Measurements from ENCODE around the gene NONO.
"Not testable (repeated sequence)": the region's sequence is repeated elsewhere in the genome, so short reads cannot be mapped to it uniquely, and the experiment has no call there.

NONO gene

GRCh38 chrX:71282514-71283402 lies 677 bp upstream of the NONO start:
- no peak for DNase-seq (ENCODE audit: low read depth, low spot score)
- in situ Hi-C loops (cut with HindIII; ENCODE audit: low sequenced_read_pairs): no loop called here
- peak overlapping the region; percentile 43 for H3K4me3 ChIP-seq (ENCODE audit: low read depth, low read length)
- no peak for TF ChIP-seq CTCF (IDR thresholded peaks at IDR 0.05; ENCODE audit: low read depth, low read length)

- H3K4me3 ChIP-seq (ENCODE audit: low read depth, low read length): peak overlapping the region; percentile 69
Observed at GRCh38 chrX:71285929-71286328, 2.5 kb downstream of the NONO start.

GRCh38 chrX:71291381-71291780 lies 7.9 kb downstream of the NONO start:
- in situ Hi-C loops (cut with HindIII; ENCODE audit: low sequenced_read_pairs): no loop called here
- DNase-seq (ENCODE audit: low read depth, low spot score): no peak
- no peak overlapping the region for H3K4me3 ChIP-seq (ENCODE audit: low read depth, low read length)
- no peak for TF ChIP-seq CTCF (IDR thresholded peaks at IDR 0.05; ENCODE audit: low read depth, low read length)

More at GRCh38 chrX:71285929-71286328, 2.5 kb downstream of the NONO start:
- TF ChIP-seq CTCF (IDR thresholded peaks at IDR 0.05; ENCODE audit: low read depth, low read length): no peak
- in situ Hi-C loops (cut with HindIII; ENCODE audit: low sequenced_read_pairs): no loop called here
- no peak for DNase-seq (ENCODE audit: low read depth, low spot score)

GRCh38 chrX:71292669-71293365 lies 9.4 kb downstream of the NONO start:
- peak; percentile 55 for DNase-seq (ENCODE audit: low read depth, low spot score)
- no peak overlapping the region for H3K4me3 ChIP-seq (ENCODE audit: low read depth, low read length)
- no peak for TF ChIP-seq CTCF (IDR thresholded peaks at IDR 0.05; ENCODE audit: low read depth, low read length)
- in situ Hi-C loops (cut with HindIII; ENCODE audit: low sequenced_read_pairs): no loop called here

- TF ChIP-seq CTCF (IDR thresholded peaks at IDR 0.05; ENCODE audit: low read depth, low read length): no peak
Observed at GRCh38 chrX:71296806-71297205, 13.4 kb downstream of the NONO start.

GRCh38 chrX:71298119-71298518 lies 14.7 kb downstream of the NONO start:
- DNase-seq (ENCODE audit: low read depth, low spot score): no peak
- in situ Hi-C loops (cut with HindIII; ENCODE audit: low sequenced_read_pairs): no loop called here
- no peak overlapping the region for H3K4me3 ChIP-seq (ENCODE audit: low read depth, low read length)

More at GRCh38 chrX:71296806-71297205, 13.4 kb downstream of the NONO start:
- no peak overlapping the region for H3K4me3 ChIP-seq (ENCODE audit: low read depth, low read length)
- DNase-seq (ENCODE audit: low read depth, low spot score): no peak
- in situ Hi-C loops (cut with HindIII; ENCODE audit: low sequenced_read_pairs): no loop called here

GRCh38 chrX:71300064-71300463 lies 16.6 kb downstream of the NONO start:
- in situ Hi-C loops (cut with HindIII; ENCODE audit: low sequenced_read_pairs); H3K4me3 ChIP-seq (ENCODE audit: low read depth, low read length): not testable (repeated sequence)

More at GRCh38 chrX:71298119-71298518, 14.7 kb downstream of the NONO start:
- no peak for TF ChIP-seq CTCF (IDR thresholded peaks at IDR 0.05; ENCODE audit: low read depth, low read length)

GRCh38 chrX:71300495-71300894 lies 17.1 kb downstream of the NONO start:
- DNase-seq (ENCODE audit: low read depth, low spot score); in situ Hi-C loops (cut with HindIII; ENCODE audit: low sequenced_read_pairs); H3K4me3 ChIP-seq (ENCODE audit: low read depth, low read length): not testable (repeated sequence)

More at GRCh38 chrX:71300064-71300463, 16.6 kb downstream of the NONO start:
- DNase-seq (ENCODE audit: low read depth, low spot score): not testable (repeated sequence)
